ENCODE results near the gene JMJD1C. TPM values are rescaled to one million over a fixed set of nuclear protein-coding genes. Genes with fewer than 3 reads are reported as not detected.

JMJD1C gene
- total RNA-seq, 2 donors from 2014 or later: 91.8 to 103 TPM

DNA sequence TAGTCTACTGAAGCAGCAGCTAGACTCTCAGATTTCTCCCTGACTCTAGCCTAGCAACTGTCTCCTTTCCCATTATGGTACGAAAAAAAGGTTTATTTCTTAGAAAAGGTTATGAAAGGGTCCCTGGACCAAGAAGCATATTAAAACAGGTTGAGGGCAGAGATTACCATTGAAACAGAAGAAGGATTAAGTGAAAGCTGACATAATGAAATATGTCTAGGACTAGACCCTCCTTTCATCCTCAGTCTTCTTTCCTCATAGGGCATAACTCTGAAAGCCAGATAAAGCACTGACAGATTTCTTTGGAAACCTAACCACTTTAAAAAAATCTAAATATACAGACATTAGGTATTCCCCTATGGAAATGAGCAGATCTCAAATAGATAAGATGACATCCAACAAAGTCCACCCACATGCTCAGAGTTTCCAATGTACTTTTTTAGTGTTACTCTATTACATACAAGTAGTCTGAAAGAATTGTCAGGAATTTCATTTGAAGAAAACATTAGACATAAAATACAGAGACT lies 58.6 kb downstream of the JMJD1C start:
- no peak overlapping the region for H3K27ac ChIP-seq
- TF ChIP-seq, protein P1, sequence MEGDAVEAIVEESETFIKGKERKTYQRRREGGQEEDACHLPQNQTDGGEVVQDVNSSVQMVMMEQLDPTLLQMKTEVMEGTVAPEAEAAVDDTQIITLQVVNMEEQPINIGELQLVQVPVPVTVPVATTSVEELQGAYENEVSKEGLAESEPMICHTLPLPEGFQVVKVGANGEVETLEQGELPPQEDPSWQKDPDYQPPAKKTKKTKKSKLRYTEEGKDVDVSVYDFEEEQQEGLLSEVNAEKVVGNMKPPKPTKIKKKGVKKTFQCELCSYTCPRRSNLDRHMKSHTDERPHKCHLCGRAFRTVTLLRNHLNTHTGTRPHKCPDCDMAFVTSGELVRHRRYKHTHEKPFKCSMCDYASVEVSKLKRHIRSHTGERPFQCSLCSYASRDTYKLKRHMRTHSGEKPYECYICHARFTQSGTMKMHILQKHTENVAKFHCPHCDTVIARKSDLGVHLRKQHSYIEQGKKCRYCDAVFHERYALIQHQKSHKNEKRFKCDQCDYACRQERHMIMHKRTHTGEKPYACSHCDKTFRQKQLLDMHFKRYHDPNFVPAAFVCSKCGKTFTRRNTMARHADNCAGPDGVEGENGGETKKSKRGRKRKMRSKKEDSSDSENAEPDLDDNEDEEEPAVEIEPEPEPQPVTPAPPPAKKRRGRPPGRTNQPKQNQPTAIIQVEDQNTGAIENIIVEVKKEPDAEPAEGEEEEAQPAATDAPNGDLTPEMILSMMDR (IDR thresholded peaks at IDR 0.05): no peak
- TF ChIP-seq POLR2A (IDR thresholded peaks at IDR 0.05): no peak
- ATAC-seq (no peak), DNase-seq (no peak)
- 94 to 100% methylated on average over 1 of the region's 1 CpG for WGBS, 2 donors
- H3K9me3 ChIP-seq: no peaks in the 10 kb centered on the region
- H3K4me3 ChIP-seq: no peak overlapping the region
- H3K4me1 ChIP-seq: no peaks in the 10 kb centered on the region
- intact Hi-C loops (cut with DNase I): no loop called here
- no peaks in the 10 kb centered on the region for H3K36me3 ChIP-seq (replicated peaks in 1 of 2; ENCODE audit: insufficient read depth in 1 of 2, low read depth in 2 of 2)
- H3K27me3 ChIP-seq: no peaks in the 10 kb centered on the region

DNA sequence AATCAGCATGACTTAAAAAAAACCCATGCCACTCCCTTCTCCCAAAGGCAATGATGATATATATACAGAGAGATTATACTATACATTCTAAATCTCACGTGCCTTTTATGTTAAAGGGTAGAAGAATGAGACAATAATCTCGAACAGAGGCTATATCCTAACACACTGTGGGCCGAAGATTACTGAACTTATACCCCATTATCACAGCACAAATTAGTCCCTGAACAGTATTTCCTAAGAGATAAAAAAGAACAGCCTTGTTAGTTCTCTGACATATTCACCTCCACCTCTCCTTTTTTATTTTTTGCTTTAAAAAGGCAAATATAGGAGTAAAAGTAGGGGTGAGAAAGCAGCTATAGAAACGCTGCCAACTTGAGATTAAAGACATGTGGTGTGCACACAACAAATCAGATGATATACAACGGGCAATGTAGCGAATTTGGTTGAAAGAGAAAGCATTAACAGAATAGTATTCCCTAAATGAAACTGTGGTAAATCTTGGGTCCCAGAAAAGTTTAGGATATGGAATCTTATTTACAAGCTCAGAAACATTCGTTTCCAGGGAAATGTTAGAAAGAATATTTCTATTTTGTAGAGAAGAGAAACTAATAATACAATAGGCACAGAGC lies 69.5 kb downstream of the JMJD1C start:
- DNase-seq (no peak), ATAC-seq (no peak)
- H3K9me3 ChIP-seq: no peaks in the 10 kb centered on the region
- WGBS, 2 donors: 37 to 48% methylated on average over 7 of the region's 7 CpGs
- H3K27ac ChIP-seq: no peak overlapping the region
- no peaks in the 10 kb centered on the region for H3K36me3 ChIP-seq (replicated peaks in 1 of 2; ENCODE audit: insufficient read depth in 1 of 2, low read depth in 2 of 2)
- intact Hi-C loops (cut with DNase I): no loop called here
- H3K27me3 ChIP-seq: no peaks in the 10 kb centered on the region
- H3K4me3 ChIP-seq: no peak overlapping the region
- no peak for TF ChIP-seq POLR2A (IDR thresholded peaks at IDR 0.05)
- TF ChIP-seq, protein P1 (IDR thresholded peaks at IDR 0.05): no peak
- peaks cover 5% of the 10 kb centered on the region for H3K4me1 ChIP-seq

DNA sequence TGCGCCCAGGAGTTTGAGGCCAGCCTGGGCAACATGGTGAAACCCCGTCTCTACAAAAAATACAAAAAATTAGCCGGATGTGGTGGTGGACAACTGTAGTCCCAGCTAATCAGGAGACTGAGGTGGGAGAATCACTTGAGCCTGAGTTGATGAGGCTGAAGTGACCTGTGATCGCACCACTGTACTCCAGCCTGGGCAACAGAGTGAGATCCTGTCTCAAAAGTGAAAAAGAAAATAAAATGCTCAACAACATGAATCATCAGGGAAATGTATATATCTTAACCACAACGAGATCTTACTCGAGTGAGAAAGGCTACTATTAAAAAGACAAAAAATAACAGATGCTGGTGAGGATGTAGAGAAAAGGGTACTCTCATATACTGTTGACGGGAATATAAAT lies 72.7 kb downstream of the JMJD1C start:
- no peak for ATAC-seq
- Histone ChIP-seq H3K36me3 (replicated peaks in 1 of 2; ENCODE audit: insufficient read depth in 1 of 2, low read depth in 2 of 2) (no peaks in the 10 kb centered on the region), H3K4me1 (peaks cover 5% of the 10 kb centered on the region), H3K27ac (no peak overlapping the region), H3K27me3 (no peaks in the 10 kb centered on the region), H3K4me3 (no peak overlapping the region), H3K9me3 (no peaks in the 10 kb centered on the region)
- TF ChIP-seq POLR2A (IDR thresholded peaks at IDR 0.05): no peak
- TF ChIP-seq, protein P1 (IDR thresholded peaks at IDR 0.05): no peak
- WGBS, 2 donors: 93% methylated on average over 7 of the region's 7 CpGs
- DNase-seq: no peak
- intact Hi-C loops (cut with DNase I): no loop called here

DNA sequence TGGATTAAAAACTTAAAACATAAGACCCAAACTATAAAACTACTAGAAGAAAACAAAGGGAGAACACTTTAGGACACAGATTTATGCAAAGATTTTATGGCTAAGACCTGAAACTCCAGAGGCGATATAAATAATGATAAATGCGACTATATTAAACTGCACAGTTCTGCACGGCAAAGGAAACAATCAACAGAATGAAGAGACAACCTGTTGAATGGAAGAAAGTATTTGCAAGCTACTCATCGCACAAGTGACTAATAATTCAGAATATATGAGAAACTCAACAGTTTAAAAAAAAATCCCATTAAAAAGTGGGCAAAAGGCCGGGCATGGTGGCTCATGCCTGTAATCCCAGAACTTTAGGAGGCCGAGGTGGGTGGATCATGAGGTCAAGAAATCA lies 73.6 kb downstream of the JMJD1C start:
- DNase-seq: no peak
- H3K36me3 ChIP-seq (replicated peaks in 1 of 2; ENCODE audit: insufficient read depth in 1 of 2, low read depth in 2 of 2): no peaks in the 10 kb centered on the region
- intact Hi-C loops (cut with DNase I): no loop called here
- peaks cover 5% of the 10 kb centered on the region for H3K4me1 ChIP-seq
- H3K4me3 ChIP-seq: no peak overlapping the region
- H3K27ac ChIP-seq: no peak overlapping the region
- no peak for ATAC-seq
- no peak for TF ChIP-seq POLR2A (IDR thresholded peaks at IDR 0.05)
- TF ChIP-seq, protein P1 (IDR thresholded peaks at IDR 0.05): no peak
- 93 to 95% methylated on average over 6 of the region's 6 CpGs for WGBS, 2 donors
- no peaks in the 10 kb centered on the region for H3K9me3 ChIP-seq
- H3K27me3 ChIP-seq: no peaks in the 10 kb centered on the region

DNA sequence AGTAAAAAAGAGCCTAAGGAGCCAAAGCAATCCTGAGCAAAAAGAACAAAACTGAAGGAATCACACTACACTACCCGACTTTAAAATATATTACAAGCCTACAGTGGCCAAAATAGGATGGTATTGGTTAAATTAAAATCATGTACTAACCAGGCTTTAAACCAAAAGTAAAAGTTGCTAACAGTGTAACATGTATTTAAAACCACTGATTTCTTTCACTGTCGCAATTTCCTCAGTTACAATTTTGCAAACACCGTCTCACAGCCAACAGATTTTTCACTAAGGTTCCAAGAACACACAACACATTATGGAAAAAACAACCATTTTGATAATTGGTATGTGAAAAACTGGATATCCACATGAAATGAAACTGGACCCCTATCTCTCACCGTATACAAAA lies 74.0 kb downstream of the JMJD1C start:
- intact Hi-C loops (cut with DNase I): no loop called here
- ATAC-seq (no peak), DNase-seq (no peak)
- Histone ChIP-seq H3K27ac (no peak overlapping the region), H3K9me3 (no peaks in the 10 kb centered on the region), H3K27me3 (no peaks in the 10 kb centered on the region), H3K36me3 (replicated peaks in 1 of 2; ENCODE audit: insufficient read depth in 1 of 2, low read depth in 2 of 2) (no peaks in the 10 kb centered on the region), H3K4me1 (peaks cover 5% of the 10 kb centered on the region), H3K4me3 (no peak overlapping the region)
- WGBS, 2 donors: 89 to 94% methylated on average over 4 of the region's 4 CpGs
- TF ChIP-seq, protein P1 (IDR thresholded peaks at IDR 0.05): no peak
- no peak for TF ChIP-seq POLR2A (IDR thresholded peaks at IDR 0.05)
